ENCODE results near the gene THEMIS. TPM values are rescaled to one million over a fixed set of nuclear protein-coding genes. Genes with fewer than 3 reads are reported as not detected.

THEMIS gene
- total RNA-seq, 1 donor from 2014 or later, result 5.6 TPM

DNA sequence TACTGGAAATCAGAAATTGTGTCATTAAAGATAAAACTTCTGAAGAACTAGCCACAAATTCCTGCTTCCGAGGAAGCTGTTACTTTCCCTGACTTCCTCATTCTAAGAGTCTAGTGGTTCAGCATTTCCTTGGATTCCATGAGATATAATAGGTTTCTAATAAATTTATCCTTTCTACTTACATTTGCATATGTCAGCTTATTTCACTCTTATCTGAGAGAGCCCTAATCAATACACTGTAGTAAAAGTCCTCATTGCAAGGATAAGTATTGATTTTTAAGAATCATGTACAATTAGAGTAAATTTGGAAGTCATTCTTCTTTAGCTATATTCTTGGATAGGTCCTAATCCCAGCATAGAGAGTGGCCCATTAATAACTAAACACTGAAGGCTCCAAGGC is 16.9 kb upstream of the THEMIS start:
- no peaks in the 10 kb centered on the region for H3K4me1 ChIP-seq
- H3K27me3 ChIP-seq, result no peaks in the 10 kb centered on the region
- TF ChIP-seq, protein P1, sequence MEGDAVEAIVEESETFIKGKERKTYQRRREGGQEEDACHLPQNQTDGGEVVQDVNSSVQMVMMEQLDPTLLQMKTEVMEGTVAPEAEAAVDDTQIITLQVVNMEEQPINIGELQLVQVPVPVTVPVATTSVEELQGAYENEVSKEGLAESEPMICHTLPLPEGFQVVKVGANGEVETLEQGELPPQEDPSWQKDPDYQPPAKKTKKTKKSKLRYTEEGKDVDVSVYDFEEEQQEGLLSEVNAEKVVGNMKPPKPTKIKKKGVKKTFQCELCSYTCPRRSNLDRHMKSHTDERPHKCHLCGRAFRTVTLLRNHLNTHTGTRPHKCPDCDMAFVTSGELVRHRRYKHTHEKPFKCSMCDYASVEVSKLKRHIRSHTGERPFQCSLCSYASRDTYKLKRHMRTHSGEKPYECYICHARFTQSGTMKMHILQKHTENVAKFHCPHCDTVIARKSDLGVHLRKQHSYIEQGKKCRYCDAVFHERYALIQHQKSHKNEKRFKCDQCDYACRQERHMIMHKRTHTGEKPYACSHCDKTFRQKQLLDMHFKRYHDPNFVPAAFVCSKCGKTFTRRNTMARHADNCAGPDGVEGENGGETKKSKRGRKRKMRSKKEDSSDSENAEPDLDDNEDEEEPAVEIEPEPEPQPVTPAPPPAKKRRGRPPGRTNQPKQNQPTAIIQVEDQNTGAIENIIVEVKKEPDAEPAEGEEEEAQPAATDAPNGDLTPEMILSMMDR (IDR thresholded peaks at IDR 0.05), result no peak
- no peak for TF ChIP-seq POLR2AphosphoS5 (IDR thresholded peaks at IDR 0.05; ENCODE audit: insufficient read depth in 1 of 2, low read depth in 1 of 2)
- TF ChIP-seq POLR2A (IDR thresholded peaks at IDR 0.05), result no peak
- intact Hi-C loops (cut with DNase I), result no loop called here
- H3K9me3 ChIP-seq, result no peaks in the 10 kb centered on the region
- H3K4me3 ChIP-seq, result peak overlapping the region in 1 of 2 donors; percentile 6
- no peak overlapping the region for H3K27ac ChIP-seq
- no peak for DNase-seq (ENCODE audit: extremely low spot score in 2 of 2)
- no peaks in the 10 kb centered on the region for H3K36me3 ChIP-seq

DNA sequence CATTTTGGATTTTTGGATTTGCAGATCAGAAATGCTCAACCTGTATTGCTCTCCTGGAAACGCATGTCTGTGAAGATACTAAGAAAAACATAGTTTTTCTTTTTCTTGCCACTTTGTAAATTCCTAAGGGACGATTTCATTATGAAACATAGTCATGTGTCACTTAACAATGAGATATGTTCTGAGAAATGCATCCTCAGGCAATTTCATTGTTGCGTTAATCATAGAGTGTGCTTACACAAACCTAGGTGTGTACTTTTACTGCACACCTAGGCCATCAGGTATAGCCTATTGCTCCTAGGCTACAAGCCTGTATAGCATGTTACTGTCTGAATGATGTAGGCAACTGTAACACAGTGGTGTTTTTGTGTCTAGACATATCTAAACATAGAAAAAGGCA is 13.4 kb upstream of the THEMIS start:
- intact Hi-C loops (cut with DNase I), result no loop called here
- no peaks in the 10 kb centered on the region for H3K9me3 ChIP-seq
- no peak overlapping the region for H3K27ac ChIP-seq
- no peak overlapping the region for H3K4me3 ChIP-seq
- no peak for DNase-seq (ENCODE audit: extremely low spot score in 2 of 2)
- H3K36me3 ChIP-seq, result no peaks in the 10 kb centered on the region
- H3K4me1 ChIP-seq, result no peaks in the 10 kb centered on the region
- TF ChIP-seq, protein P1 (IDR thresholded peaks at IDR 0.05), result no peak
- TF ChIP-seq POLR2AphosphoS5 (IDR thresholded peaks at IDR 0.05; ENCODE audit: insufficient read depth in 1 of 2, low read depth in 1 of 2), result no peak
- TF ChIP-seq POLR2A (IDR thresholded peaks at IDR 0.05), result no peak
- H3K27me3 ChIP-seq, result no peaks in the 10 kb centered on the region

DNA sequence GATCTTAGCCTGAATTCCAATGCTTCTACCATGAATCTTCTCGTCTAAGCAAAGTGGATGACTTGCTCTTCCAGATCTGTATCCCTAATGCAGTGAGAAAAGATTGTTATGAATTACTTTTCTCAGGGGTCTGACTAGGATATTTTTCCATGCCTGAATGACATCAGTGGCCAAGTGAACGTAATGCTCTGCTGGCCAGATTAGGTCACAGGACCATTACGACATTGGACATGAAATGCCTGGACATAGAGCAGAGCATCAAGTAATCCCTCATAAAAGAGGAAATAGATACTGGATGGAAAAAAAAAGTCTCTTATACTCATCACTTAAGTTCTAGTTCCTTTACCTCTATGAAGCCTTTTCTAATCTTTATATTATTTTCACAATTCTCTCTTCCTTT is 12.1 kb upstream of the THEMIS start:
- H3K4me1 ChIP-seq, result no peaks in the 10 kb centered on the region
- no peaks in the 10 kb centered on the region for H3K36me3 ChIP-seq
- DNase-seq (ENCODE audit: extremely low spot score in 2 of 2), result no peak
- H3K4me3 ChIP-seq, result no peak overlapping the region
- no peak overlapping the region for H3K27ac ChIP-seq
- intact Hi-C loops (cut with DNase I), result no loop called here
- H3K9me3 ChIP-seq, result no peaks in the 10 kb centered on the region
- TF ChIP-seq, protein P1 (IDR thresholded peaks at IDR 0.05), result no peak
- no peak for TF ChIP-seq POLR2A (IDR thresholded peaks at IDR 0.05)
- no peak for TF ChIP-seq POLR2AphosphoS5 (IDR thresholded peaks at IDR 0.05; ENCODE audit: insufficient read depth in 1 of 2, low read depth in 1 of 2)
- no peaks in the 10 kb centered on the region for H3K27me3 ChIP-seq

DNA sequence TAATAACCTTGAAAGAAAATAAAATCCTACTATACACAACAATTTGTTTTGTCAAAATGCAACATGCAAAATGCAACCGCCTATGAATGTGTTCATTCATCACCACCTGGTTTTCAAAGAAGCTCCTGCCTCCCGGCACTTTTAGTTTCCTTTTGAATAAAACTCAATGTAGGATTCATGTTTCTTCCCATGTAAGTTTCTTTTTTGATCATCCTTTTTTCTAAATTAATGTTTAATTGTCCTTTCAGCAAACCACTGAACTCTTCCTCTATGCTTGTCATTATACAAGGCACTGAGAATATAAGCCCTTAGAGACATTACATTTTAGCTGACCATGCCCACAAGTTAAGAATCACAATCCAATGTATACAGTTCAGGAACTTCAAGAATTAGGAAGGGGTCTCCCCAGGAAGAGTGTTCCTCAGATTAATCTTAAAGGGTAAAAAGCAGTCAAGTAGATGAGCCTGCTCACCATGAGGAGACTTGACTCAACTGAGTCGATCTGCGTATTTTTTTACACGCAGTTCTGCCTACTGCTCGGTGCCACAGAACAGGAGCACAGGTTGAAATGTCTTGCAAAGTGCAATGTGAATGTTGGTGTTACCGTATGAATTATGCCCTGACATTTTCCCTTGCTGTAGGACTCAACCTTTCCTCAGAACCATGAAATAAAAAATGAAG is 7.2 kb upstream of the THEMIS start:
- no peak overlapping the region for H3K27ac ChIP-seq
- H3K4me1 ChIP-seq, result no peaks in the 10 kb centered on the region
- no peaks in the 10 kb centered on the region for H3K9me3 ChIP-seq
- no peaks in the 10 kb centered on the region for H3K36me3 ChIP-seq
- TF ChIP-seq POLR2AphosphoS5 (IDR thresholded peaks at IDR 0.05; ENCODE audit: insufficient read depth in 1 of 2, low read depth in 1 of 2), result no peak
- TF ChIP-seq, protein P1 (IDR thresholded peaks at IDR 0.05), result no peak
- no peak for TF ChIP-seq POLR2A (IDR thresholded peaks at IDR 0.05)
- H3K4me3 ChIP-seq, result no peak overlapping the region
- intact Hi-C loops (cut with DNase I), result no loop called here
- DNase-seq (ENCODE audit: extremely low spot score in 2 of 2), result no peak
- H3K27me3 ChIP-seq, result no peaks in the 10 kb centered on the region

DNA sequence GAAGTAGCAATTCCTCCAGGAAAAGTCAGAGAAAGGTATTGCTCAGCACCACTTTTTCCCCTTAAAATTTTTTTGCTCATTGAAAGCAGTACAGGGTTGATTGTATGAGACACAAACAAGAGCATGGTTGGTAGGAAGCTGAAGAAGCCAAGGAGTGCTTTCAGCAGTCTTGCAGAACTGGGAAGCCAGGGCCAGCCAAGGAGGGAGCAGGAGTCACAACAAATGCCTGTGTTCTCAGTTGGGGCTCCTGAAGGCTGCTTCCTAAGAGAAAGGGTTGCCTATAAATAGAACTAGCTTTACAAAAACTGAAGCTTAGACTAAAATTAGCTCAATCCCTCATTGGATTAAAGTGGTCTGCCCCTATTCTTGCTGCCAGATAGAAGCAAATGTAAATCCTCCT is 3.3 kb upstream of the THEMIS start:
- intact Hi-C loops (cut with DNase I), result no loop called here
- H3K36me3 ChIP-seq, result no peaks in the 10 kb centered on the region
- no peak for DNase-seq (ENCODE audit: extremely low spot score in 2 of 2)
- peaks cover 4% of the 10 kb centered on the region for H3K27me3 ChIP-seq
- no peaks in the 10 kb centered on the region for H3K9me3 ChIP-seq
- H3K27ac ChIP-seq, result no peak overlapping the region
- no peak for TF ChIP-seq POLR2AphosphoS5 (IDR thresholded peaks at IDR 0.05; ENCODE audit: insufficient read depth in 1 of 2, low read depth in 1 of 2)
- TF ChIP-seq, protein P1 (IDR thresholded peaks at IDR 0.05), result no peak
- no peak for TF ChIP-seq POLR2A (IDR thresholded peaks at IDR 0.05)
- no peak overlapping the region for H3K4me3 ChIP-seq
- no peaks in the 10 kb centered on the region for H3K4me1 ChIP-seq
